GM18502 (cell line): ENCODE data around the gene FTO.
A peak's percentile ranks its signal among the peaks of the same experiment; 100 is the strongest.

Experiments
- ATAC-seq: cut with Tn5 transposase; IDR thresholded peaks from one replicate; pipeline ENCODE4 v1.9.1; 2021; ENCODE audit warnings: mild to moderate bottlenecking; ENCODE audit not compliant: unreplicated experiment, poor library complexity

Gene FTO

DNA sequence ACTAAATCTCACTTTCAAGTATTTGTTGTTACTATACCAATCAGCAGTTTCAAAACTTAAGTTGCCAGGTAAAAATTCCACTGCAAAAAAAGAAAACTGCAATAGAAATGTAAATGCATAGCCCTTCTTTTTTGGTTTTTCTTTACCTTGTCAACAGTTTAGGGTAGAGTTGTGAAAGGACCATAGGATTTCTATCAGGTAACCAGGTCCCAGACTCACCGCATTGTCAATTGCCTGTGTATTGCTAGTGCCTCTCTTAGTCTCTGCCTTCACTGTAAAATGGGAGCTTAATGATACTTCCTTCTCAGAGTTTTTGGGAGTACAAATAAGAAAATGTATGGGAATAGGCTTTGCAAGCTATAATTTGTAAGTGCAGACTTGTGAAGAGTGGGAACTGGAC is 145.0 kb downstream of the FTO start:
- ATAC-seq: no peak

DNA sequence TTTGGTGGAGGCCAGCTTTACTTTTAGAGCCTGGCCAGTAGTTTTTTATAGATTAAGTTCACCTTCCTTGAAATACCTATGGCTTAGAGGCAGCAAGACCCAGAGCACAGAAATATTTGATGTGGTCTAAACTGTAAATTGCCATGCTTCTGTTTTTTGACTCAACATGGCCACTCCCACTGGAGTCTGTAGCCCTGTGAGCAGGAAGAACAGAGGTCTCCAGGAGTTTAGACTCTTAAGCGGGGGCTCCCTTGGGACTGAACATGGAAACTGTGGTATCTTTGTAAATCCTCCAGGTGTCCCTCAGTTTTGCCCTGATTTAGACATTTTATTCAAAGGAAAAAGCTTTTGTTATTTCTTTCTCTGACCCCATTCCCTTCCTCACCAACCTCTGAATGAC is 145.6 kb downstream of the FTO start:
- ATAC-seq: no peak

- ATAC-seq: no peak
These were observed 146.0 kb downstream of the FTO start for GRCh38 chr16:53849994-53850393.

DNA sequence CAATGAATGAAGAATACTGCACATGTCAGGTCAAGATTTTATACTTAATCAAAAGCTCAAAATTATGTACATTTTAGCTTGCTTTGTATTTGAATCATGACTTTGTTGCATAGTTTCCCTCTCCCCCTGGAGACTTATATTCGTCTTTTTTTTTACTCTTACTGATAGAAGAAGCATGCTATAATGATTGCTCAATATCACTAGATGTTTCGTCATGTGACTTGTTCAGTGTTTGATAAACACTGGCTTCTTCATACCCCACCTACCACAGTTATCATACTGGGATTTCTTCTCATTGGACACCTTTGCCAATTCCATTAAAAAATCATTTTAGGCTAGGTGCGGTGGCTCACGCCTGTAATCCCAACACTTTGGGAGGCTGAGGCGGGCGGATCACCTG is 148.7 kb downstream of the FTO start:
- ATAC-seq: no peak

GRCh38 chr16:53855056-53855455 is 151.1 kb downstream of the FTO start:
- ATAC-seq: no peak

DNA sequence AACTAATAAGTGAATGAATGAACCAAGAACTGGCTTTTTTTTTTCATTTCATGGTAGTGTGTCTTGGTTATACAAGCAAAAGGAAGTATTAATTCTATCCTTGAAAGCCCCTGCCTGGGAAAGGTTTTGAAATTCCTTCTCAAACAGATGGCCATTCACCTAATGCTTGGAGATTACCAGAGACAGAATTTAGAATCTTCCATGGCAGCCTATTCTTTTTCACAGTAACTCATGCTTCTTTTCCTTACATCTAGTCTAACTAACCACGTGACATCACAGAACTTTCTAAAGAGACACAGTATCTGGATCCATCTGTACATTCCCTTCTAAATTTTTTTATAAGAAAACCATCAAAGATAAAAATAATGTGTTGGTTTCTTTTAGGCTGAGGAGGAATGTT is 151.6 kb downstream of the FTO start:
- no peak for ATAC-seq

DNA sequence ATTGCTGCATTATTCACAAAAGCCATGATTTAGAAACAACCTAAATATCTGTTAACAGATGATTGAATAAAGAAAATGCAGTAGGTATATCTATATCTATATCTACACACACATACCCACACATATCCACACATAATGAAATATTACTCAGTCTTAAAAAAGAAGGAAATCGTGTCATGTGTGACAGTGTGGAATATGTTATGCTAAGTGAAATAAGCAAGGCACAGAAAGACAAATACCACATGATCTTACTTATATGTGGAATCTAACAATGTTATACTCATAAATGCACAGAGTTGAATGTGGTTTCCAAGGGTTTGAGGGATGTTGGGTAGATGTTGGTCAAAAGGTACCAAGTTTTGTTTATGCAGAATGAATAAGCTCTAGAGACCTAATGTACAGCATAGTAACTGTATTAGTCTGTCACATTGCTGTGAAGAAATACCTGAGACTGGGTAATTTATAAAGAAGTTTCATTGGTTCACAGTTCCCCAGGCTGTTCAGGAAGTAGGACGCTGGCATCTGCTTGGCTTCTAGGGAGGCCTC is 156.1 kb downstream of the FTO start:
- no peak for ATAC-seq

GRCh38 chr16:53863861-53864260 is 159.9 kb downstream of the FTO start:
- no peak for ATAC-seq

DNA sequence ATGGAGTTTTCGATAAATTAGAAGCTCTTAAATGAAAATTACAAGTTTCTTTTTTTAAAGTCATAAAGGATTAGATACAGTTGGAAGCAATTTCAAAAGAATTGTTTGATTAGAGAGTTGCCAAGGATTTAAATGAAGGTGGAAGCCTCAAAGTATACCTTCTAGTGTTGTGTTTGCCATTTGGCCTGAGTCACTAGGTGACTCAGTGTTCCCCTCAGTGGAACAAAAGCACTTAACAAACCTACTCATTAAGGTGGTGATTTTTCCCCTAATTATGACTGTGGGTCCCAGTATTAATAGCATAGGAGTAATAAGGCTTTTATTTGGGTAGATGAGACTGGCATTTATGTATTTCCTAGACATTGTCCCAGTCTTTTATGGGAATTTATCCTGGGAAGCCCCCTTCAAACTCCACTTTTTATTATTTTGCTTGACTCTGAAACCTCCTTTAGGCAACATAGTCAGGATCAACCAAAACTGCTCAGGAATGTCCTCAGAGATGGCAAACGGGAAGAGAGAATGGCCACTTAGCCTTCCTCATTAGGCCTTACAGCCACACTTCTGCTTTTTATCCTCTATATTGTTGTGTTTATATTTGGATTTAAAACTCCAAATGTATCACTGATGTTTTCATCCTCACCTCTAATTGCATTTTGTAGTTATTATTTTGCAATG is 161.0 kb downstream of the FTO start:
- ATAC-seq: peak; percentile 25

GRCh38 chr16:53865494-53865863 is 161.5 kb downstream of the FTO start:
- peak; percentile 78 for ATAC-seq

- ATAC-seq: no peak
These were observed 162.6 kb downstream of the FTO start for GRCh38 chr16:53866520-53866919.

GRCh38 chr16:53870831-53871230 is 166.9 kb downstream of the FTO start:
- ATAC-seq: no peak

GRCh38 chr16:53872248-53873221 is 168.6 kb downstream of the FTO start:
- ATAC-seq: no peak

- no peak for ATAC-seq
These were observed 172.9 kb downstream of the FTO start for GRCh38 chr16:53876811-53877210.

DNA sequence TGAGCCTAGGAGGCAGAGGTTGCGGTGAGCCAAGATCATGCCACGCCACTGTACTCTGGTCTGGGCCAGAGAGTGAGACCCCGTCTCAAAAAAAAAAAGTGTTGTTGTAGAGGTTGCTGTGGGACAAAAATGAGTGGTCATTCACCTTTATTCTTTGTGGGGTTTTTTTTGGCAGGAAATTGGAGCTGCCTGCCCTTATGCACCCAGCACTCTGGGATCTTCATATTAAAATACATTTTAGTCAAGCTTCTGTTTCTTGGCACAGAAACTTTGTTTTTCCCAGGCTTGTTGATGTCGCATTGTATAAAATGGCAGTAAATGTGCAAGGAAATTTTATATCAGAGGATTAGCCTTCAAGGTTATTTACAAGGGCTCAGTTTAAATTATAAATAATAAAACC is 174.3 kb downstream of the FTO start:
- no peak for ATAC-seq

DNA sequence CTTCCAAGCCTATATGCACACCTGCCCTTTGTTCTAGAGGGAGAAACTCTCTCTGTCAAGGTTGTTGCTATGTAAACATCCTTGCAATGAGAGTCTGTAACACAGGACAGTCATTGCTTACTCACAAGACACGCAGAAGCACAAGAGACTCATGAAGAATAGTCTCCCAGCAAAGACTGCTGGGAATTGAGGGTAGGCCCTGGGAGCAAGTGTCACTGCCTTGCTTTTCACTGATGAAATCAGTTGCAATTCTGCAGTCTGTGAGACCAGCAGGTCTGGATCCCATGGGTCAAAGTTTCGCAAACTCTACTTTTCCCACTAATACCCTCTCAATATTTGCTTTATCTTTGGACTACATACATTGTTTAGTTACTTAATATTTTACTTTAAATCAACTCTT is 177.4 kb downstream of the FTO start:
- no peak for ATAC-seq

DNA sequence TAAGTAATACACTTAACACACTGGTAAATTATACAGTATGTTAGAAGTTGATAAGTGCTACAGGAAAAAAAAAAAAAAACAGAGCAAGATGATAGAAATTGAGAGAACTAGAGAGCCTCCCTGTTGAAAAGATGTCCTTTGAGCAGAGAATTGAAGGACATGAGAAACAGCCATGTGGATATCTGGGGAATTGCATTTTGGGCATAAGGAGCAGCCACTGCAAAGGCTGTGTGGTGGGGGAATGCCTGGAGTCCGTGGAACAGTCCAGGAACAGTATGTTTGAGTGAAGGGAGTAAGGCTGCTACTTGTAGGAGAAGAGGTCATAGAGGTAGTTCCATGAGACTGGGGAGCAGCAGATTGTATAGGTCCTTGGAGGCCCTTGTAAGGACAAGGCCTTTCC is 178.4 kb downstream of the FTO start:
- ATAC-seq: no peak

DNA sequence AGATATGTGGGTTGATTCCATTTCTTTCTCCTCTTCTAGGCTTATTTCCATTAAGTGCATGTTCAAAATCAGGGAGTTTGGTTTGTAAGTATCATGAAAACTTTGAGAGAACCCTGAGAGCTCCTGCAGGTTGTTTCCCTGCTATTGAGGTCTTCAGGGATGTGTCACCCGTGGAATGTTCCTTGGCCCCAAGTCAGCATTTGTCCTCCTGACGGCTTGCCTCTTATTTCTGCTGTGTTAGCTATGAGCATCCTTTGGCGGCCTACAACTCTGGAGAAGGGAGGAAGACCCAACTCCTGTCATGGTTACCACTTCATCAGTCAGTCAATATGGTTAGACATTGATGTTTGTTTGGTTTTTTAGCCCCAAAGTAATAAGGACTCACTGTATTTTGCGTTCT is 180.8 kb downstream of the FTO start:
- ATAC-seq: no peak

DNA sequence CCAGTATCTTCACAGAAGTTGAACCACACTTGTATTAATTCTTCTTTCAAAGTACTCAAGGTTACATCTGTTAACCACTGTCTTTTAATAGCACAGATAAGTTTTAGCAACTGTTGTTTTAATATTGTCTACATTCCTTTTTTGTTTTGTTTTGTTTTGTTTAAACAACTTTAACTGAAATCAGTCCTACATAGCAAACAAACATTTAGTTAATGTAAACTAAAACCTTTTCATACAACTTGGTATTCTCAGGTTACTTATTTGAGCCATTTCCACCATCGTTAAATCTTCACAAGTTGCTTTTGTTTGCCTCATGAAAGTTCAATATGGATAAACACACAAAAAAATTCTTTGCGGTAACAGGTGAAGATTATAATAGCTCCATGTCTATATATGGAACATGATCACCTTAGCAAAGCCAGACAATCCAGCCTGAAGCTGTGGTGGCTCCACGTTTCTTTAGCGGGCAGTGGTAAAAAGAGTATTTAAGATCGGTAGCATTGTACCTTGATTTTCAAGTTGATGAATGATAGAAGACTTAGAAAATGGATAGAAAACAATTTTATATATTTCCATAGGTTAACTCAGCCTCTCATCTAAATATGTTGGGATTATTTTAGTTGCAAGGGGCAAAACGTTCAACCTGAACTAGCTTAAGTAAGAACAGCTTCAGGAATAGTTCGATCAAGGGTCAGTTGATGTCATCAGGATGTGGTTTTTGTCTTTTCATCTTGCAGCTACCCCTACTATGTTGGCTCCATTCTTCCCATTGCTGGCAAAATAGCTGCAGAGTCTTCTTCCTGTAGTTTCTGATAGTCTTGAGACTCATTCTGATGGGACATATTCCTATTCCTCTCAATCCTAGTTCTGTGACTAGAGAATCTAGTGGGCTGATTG is 182.8 kb downstream of the FTO start:
- no peak for ATAC-seq

DNA sequence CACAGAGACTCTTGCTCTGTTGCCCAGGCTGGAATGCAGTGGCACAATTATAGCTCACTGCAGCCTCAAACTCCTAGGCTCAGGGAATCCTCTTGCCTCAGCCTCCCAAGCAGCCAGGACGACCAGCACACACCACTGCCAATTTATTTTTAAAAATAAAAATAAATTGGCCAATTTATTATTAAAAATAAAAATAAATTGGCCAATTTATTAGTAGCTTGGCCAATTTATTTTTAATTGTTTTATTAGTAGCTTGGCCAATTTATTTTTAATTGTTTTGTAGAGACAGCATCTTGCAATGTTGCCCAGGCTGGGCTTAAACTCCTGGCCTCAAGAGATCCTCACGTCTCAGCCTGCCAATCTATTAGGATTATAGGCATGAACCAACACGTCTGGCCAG is 184.3 kb downstream of the FTO start:
- ATAC-seq: no peak
